AML-193 (cell line): ENCODE data around the gene RPL23.

Experiments used
- DNase-seq, 2 experiments: peaks; one replicate each; lab custom pipeline; 2025; lab: John Stamatoyannopoulos, UW

The RPL23 gene

GRCh38 chr17:38883592-38884526, 30.3 kb upstream of the RPL23 start:
- DNase-seq: no peak

GRCh38 chr17:38882870-38883269, 29.3 kb upstream of the RPL23 start:
- no peak for DNase-seq

- DNase-seq: no peak
These were observed 28.2 kb upstream of the RPL23 start for GRCh38 chr17:38881600-38882191.

GRCh38 chr17:38879878-38880665, 26.6 kb upstream of the RPL23 start:
- no peak for DNase-seq

- no peak for DNase-seq
These were observed 23.8 kb upstream of the RPL23 start for GRCh38 chr17:38877130-38877851.

GRCh38 chr17:38875477-38876075, 22.1 kb upstream of the RPL23 start:
- DNase-seq: no peak

GRCh38 chr17:38874505-38875400, 21.2 kb upstream of the RPL23 start:
- no peak for DNase-seq

- no peak for DNase-seq
These were observed 20.3 kb upstream of the RPL23 start for GRCh38 chr17:38873640-38874380.

- DNase-seq: no peak
These were observed 19.3 kb upstream of the RPL23 start for GRCh38 chr17:38872671-38873385.

GRCh38 chr17:38872027-38872511, 18.5 kb upstream of the RPL23 start:
- DNase-seq: peak in 1 of 2 experiments; percentile 28

- peak; percentile 87 to 90 for DNase-seq
These were observed 17.9 kb upstream of the RPL23 start for GRCh38 chr17:38871247-38872015.

- peak; percentile 66 to 73 for DNase-seq
These were observed 17.0 kb upstream of the RPL23 start for GRCh38 chr17:38870259-38871165.

GRCh38 chr17:38869526-38870258, 16.2 kb upstream of the RPL23 start, which contains the start of gene LASP1:
Gene LASP1 (plus strand): TSS chr17:38870058. CDS start chr17:38870190, 132 bp downstream.
- DNase-seq: peak; percentile 85 to 89

- peak; percentile 86 to 98 for DNase-seq
These were observed 15.4 kb upstream of the RPL23 start for GRCh38 chr17:38868817-38869525.
